T1000 (cell line): ENCODE measurements around the gene APOL6.
A peak's percentile ranks its signal among the peaks of the same experiment; 100 is the strongest.

Experiments used
- DNase-seq: peaks from one replicate; lab custom pipeline; 2025; ENCODE audit warnings: mixed read lengths; lab: John Stamatoyannopoulos, UW

Gene APOL6, protein sequence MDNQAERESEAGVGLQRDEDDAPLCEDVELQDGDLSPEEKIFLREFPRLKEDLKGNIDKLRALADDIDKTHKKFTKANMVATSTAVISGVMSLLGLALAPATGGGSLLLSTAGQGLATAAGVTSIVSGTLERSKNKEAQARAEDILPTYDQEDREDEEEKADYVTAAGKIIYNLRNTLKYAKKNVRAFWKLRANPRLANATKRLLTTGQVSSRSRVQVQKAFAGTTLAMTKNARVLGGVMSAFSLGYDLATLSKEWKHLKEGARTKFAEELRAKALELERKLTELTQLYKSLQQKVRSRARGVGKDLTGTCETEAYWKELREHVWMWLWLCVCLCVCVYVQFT

GRCh38 chr22:35648066-35649025, at the start of gene APOL6:
TSS of gene APOL6 (plus strand) at chr22:35648446. CDS start at chr22:35656426, 7,980 bp downstream.
- no peak for DNase-seq

DNA sequence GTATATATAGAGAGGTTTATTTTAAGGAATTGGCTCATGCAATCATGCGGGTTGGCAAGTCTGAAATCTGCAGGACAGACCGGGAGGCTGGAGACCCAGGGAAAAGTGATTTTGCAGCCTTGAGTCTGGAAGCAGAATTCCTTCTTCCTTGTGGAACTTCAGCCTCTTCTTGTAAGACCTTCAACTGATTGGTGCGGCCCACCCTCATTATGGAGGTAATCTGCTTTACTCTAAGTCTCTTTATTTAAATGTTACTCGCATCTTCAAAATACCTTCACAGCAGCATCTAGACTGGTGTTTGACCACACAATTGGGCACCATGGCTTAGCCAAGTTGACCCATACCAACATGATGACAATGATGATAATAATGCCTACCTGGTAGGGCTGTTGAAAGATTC, 48.9 kb upstream of the APOL6 start:
- DNase-seq: no peak

DNA sequence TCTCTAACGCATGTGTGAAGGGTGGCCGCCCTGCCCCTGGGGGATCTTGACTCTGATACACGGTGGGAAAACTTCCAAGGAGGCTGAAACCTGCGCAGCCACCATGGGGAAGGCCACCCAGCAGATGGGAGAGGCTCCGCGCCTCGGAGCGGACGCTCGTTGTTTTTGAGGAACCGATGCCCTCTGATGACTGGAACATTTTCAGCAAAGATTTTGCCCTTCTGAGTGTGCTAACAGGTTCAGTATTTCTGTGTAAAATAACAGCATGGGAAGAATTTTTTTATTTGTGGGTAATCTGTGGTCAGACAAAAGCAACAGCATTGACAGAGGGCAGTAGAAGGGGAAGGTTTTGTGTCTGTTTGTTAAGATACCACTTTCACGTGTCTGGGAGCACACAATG, 47.8 kb upstream of the APOL6 start:
- no peak for DNase-seq

DNA sequence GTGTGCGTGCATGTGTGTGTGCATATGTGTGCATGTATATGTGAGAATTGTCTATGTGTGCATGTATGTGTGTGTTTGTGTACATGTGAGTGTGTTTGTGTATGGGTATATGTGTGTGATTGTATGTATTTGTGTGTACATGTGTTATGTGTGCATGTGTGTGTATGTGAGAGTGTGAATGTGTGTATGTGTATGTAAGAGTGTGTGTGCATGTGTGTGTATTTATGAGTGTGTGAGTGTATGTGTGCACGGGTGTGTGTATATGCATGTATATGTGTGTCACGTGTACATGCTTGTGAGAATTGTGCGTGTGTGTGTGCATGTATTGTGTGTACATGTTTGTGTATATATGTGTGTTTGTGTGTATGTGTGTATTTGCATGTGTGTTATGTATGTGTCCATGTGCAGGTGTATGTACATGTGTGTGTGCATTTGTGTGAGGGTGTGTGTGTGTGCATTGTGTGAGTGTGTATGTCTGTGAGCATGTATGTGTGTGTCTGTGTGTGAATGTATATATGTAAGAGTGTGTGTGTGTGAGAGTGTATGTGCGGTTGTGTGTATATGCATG, 47.1 kb upstream of the APOL6 start:
- DNase-seq: no peak

- DNase-seq: peak; percentile 53
Observed at GRCh38 chr22:35601743-35602615, 46.3 kb upstream of the APOL6 start.

GRCh38 chr22:35604621-35605368, 43.5 kb upstream of the APOL6 start:
- DNase-seq: no peak

- DNase-seq: no peak
Observed at GRCh38 chr22:35605369-35605680, 42.9 kb upstream of the APOL6 start.

GRCh38 chr22:35605851-35606481, 42.3 kb upstream of the APOL6 start:
- no peak for DNase-seq

DNA sequence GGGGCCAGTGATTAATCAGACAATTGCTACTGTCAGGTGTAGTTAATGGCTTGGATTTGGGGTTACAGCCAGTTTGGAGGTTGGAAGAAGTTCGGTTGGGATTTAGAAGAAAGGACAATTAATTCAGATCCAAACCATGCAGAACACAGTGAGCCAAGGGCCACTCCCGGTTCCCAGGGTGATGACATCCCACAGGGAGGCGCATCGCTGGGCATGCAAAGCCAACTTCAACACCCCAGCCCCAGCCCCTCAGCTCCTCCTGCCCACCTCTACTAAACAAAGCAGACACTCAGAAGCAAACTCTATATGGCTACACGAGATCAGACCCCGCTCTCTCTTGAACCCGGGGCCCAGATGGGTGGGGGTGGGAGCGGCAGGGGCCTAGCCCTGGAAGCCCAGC, 41.3 kb upstream of the APOL6 start:
- no peak for DNase-seq

DNA sequence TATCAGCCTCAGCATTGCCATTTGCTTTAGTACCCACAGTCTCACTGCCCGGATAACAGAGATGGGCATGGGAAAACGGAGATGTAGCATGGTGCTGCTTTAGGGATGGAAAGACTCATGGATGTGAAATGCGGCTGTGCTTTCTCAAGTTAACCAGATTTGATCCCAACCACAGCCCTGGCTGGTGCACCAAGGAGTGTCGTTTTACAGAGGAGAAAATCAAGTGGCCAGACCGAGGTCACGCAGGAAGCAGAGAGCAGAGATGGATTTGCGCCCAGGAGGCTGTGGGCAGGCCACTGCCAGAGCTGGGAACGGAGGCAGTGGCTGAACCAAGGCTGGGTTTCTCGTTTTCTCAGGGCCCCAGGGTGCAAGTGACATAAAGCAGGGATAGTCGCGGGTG, 40.2 kb upstream of the APOL6 start:
- DNase-seq: no peak

GRCh38 chr22:35609261-35609660, 39.0 kb upstream of the APOL6 start:
- DNase-seq: no peak

DNA sequence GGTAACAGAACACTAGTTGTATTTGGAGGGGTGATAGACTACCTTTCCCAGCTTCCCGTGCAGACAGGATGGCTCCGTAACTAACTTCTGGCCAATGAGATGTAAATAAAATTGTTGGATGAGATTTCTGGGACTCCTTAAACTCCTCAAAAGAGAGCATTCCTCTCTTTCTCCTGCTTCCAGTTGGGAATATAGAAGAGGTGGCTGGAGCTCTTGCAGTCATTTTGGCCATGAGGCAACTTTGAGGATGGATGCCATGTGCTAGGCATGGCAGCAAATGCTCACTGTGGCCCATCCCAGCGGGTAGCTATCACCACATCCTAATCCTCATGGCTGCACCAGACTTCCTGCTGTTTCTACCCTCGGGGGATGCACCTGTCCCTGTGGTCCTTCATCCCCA, 38.5 kb upstream of the APOL6 start:
- no peak for DNase-seq

DNA sequence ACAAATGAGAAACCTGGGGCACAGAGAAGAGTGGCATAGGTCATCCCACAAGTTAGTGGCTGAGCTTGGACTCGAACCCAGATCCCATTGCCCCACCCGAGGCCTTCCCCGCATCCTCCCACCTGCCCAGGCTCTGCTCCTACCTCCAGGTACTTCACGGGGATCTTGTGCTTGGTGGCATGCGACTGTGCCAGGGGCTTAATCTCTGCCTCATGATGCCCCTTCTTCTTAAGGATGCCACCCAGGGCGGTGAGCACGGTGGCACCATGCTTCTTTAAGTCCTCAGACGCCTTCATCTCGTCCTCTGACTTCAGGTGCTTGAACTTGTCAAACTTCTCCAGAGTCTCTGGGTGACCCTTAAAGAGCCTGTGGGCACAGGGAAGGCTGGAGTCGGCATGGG, 37.5 kb upstream of the APOL6 start:
- DNase-seq: no peak

DNA sequence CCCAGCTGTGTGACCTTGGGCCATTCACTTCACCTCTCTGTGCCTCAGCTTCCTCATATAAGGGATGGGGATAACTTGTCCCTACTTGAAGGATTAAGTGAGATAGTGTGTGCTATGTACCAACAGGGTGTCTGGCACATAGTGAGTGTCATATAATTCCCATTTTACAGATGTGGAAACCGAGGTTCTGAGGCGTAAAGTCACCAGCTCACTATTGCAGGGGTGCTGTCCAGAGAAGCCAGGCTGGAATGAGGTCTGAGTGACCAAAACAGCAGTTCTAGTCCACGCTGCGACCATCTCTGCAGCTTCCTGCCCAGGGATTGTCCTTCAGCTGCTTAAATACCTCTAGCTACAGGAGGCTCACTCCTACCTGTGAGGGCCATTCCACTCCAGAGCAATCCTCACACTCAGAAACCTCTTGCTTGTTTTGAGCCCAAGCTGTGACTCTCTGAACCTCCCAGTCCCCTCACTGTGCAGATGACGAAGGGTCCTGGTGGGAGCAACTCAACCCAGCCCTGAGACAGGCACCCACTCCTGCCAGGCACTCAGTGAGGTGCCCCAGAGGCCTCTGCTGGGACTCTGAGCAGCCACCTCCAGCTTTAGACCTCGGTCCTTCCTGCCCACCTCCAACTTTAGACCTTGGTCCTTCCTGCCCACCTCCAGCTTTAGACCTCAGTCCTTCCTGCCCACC, 36.9 kb upstream of the APOL6 start:
- DNase-seq: no peak

DNA sequence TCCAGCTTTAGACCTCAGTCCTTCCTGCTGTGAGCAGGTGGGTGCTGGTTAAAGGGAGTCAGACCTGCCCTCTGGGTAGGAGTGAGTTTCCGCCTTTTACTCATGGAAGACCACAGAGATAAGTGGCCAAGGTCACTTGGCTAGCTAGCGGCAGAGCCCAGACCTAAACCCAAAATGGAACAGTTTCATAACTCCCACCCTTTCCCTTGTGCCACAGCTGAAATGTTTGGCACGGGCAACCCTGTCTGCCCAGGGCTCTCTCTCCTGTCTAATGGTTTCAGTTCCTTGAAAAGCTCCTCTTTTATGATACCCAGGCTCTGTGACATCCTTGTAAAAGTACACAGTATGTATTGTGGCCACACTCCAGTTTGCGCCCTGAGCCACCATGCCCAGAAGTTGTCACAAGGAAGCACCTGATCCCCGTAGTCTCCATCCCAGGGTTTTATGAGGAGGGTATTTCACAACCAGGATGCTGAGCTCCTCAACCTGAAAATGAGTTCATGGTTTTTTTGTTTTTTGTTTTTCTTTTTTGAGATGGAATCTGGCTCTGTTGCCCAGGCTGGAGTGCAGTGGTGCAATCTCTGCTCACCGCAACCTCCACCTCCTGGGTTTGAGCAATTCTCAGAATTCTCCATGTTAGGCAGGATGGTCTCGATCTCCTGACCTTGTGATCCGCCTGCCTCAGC, 36.2 kb upstream of the APOL6 start:
- DNase-seq: no peak

- DNase-seq: no peak
Observed at GRCh38 chr22:35612903-35613302, 35.3 kb upstream of the APOL6 start.

DNA sequence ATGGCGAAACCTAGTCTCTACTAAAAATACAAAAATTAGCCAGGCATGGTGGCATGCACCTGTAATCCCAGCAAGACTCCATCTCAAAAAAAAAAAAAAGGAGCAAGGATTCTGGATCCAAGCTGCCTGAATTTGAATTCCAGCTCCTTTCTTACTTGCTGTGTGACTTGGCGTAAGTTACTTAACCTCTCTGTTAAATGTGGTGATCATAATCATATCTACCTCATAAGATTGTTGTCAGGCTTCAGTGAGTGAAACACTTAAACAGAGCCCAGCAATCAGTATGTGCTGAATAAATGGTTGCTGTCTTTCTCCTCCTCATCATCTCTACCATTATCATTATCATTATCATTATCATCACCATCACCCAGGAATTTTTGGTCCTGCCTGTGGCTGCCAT, 33.8 kb upstream of the APOL6 start:
- no peak for DNase-seq

DNA sequence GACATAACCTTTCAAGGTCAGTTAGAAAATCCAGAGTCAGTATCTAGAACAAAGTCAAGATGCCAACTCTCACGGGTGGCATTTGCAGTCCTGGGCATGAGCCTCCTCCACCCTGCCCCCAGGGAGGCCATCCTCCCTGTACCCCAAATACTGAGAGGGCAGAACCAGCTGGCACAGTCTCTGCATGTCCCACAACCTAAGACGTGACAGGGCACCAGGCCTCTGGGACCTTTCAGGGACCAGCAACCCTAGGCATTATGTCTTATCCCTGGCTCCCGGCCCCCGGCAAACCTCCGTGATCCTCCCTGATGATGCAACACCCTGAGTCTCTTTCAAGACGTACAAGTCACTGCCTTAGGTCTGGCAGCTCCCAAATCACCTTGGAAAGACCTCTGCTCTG, 33.1 kb upstream of the APOL6 start:
- no peak for DNase-seq

GRCh38 chr22:35616043-35616442, 32.2 kb upstream of the APOL6 start:
- DNase-seq: no peak
